ENCODE results near the gene PWWP2B. TPM values are rescaled to one million over a fixed set of nuclear protein-coding genes. Genes with fewer than 3 reads are reported as not detected.

Gene PWWP2B
- total and polyA plus RNA-seq, 2 of the 13 experiments (the other 11 are each of a cell fraction or from before 2014, with no cell fraction given), result 2.3 to 4.7 TPM

GRCh38 chr10:132446661-132447445, 49.9 kb downstream of the PWWP2B start (continued):
- TF ChIP-seq ZNF281 (CRISPR knock-in tag; IDR thresholded peaks at IDR 0.05; ENCODE audit: borderline replicate concordance) (no peak), DRAP1 (CRISPR knock-in tag; IDR thresholded peaks at IDR 0.05) (peak; percentile 31; the same call in 1 of the 2 replicates), AFF4 (CRISPR knock-in tag; IDR thresholded peaks at IDR 0.05) (no peak), ARNT (IDR thresholded peaks at IDR 0.05) (no peak), NR1H2 (CRISPR knock-in tag; IDR thresholded peaks at IDR 0.05; ENCODE audit: borderline replicate concordance, low read depth) (no peak), ZNF431 (CRISPR knock-in tag; IDR thresholded peaks at IDR 0.05; ENCODE audit: borderline replicate concordance, low read depth) (no peak), MIXL1 (CRISPR knock-in tag; IDR thresholded peaks at IDR 0.05) (no peak), ZNF451 (CRISPR knock-in tag; IDR thresholded peaks at IDR 0.05) (no peak), ZFX (CRISPR knock-in tag; IDR thresholded peaks at IDR 0.05; ENCODE audit: low read depth) (peak; percentile 89), SAP130 (CRISPR knock-in tag; IDR thresholded peaks at IDR 0.05; ENCODE audit: low read depth) (peak; percentile 67), SUZ12 (IDR thresholded peaks at IDR 0.05; ENCODE audit: low read depth, low read length) (no peak), RBM39 (IDR thresholded peaks at IDR 0.05; ENCODE audit: low read depth, low read length, poor library complexity, severe bottlenecking) (peak; percentile 25)
- TF ChIP-seq, protein P1, sequence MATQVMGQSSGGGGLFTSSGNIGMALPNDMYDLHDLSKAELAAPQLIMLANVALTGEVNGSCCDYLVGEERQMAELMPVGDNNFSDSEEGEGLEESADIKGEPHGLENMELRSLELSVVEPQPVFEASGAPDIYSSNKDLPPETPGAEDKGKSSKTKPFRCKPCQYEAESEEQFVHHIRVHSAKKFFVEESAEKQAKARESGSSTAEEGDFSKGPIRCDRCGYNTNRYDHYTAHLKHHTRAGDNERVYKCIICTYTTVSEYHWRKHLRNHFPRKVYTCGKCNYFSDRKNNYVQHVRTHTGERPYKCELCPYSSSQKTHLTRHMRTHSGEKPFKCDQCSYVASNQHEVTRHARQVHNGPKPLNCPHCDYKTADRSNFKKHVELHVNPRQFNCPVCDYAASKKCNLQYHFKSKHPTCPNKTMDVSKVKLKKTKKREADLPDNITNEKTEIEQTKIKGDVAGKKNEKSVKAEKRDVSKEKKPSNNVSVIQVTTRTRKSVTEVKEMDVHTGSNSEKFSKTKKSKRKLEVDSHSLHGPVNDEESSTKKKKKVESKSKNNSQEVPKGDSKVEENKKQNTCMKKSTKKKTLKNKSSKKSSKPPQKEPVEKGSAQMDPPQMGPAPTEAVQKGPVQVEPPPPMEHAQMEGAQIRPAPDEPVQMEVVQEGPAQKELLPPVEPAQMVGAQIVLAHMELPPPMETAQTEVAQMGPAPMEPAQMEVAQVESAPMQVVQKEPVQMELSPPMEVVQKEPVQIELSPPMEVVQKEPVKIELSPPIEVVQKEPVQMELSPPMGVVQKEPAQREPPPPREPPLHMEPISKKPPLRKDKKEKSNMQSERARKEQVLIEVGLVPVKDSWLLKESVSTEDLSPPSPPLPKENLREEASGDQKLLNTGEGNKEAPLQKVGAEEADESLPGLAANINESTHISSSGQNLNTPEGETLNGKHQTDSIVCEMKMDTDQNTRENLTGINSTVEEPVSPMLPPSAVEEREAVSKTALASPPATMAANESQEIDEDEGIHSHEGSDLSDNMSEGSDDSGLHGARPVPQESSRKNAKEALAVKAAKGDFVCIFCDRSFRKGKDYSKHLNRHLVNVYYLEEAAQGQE (IDR thresholded peaks at IDR 0.05; ENCODE audit: borderline replicate concordance in 1 of 2, low read depth in 1 of 2, low read length in 2 of 2), result no peak
- TF ChIP-seq, protein P2, sequence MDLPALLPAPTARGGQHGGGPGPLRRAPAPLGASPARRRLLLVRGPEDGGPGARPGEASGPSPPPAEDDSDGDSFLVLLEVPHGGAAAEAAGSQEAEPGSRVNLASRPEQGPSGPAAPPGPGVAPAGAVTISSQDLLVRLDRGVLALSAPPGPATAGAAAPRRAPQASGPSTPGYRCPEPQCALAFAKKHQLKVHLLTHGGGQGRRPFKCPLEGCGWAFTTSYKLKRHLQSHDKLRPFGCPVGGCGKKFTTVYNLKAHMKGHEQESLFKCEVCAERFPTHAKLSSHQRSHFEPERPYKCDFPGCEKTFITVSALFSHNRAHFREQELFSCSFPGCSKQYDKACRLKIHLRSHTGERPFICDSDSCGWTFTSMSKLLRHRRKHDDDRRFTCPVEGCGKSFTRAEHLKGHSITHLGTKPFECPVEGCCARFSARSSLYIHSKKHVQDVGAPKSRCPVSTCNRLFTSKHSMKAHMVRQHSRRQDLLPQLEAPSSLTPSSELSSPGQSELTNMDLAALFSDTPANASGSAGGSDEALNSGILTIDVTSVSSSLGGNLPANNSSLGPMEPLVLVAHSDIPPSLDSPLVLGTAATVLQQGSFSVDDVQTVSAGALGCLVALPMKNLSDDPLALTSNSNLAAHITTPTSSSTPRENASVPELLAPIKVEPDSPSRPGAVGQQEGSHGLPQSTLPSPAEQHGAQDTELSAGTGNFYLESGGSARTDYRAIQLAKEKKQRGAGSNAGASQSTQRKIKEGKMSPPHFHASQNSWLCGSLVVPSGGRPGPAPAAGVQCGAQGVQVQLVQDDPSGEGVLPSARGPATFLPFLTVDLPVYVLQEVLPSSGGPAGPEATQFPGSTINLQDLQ (CRISPR knock-in tag; IDR thresholded peaks at IDR 0.05), result 0 out of 2 replicates have a peak, but pooled peaks have one; percentile 43
